ENCODE data around the gene JMJD8. TPM values are rescaled to one million over a fixed set of nuclear protein-coding genes. Genes with fewer than 3 reads are reported as not detected.
A peak's percentile ranks its signal among the peaks of the same experiment; 100 is the strongest.

Gene JMJD8
- total RNA-seq, 1 donor from 2014 or later: 52.2 TPM

GRCh38 chr16:671353-672131 lies 12.6 kb downstream of the JMJD8 start:
- DNase-seq (ENCODE audit: low spot score, unreplicated experiment): no peak
- Mint-ChIP-seq H3K9me3 (ENCODE audit: low read depth) (no peaks in the 10 kb centered on the region), H3K27ac (no peak overlapping the region), H3K4me3 (ENCODE audit: low read depth) (no peak overlapping the region), H3K4me1 (ENCODE audit: low read depth) (peaks cover 2% of the 10 kb centered on the region), H3K27me3 (peaks cover 4% of the 10 kb centered on the region), H3K36me3 (ENCODE audit: insufficient read depth) (no peaks in the 10 kb centered on the region)
- TF ChIP-seq CTCF (IDR thresholded peaks at IDR 0.05; ENCODE audit: unreplicated experiment): no peak

DNA sequence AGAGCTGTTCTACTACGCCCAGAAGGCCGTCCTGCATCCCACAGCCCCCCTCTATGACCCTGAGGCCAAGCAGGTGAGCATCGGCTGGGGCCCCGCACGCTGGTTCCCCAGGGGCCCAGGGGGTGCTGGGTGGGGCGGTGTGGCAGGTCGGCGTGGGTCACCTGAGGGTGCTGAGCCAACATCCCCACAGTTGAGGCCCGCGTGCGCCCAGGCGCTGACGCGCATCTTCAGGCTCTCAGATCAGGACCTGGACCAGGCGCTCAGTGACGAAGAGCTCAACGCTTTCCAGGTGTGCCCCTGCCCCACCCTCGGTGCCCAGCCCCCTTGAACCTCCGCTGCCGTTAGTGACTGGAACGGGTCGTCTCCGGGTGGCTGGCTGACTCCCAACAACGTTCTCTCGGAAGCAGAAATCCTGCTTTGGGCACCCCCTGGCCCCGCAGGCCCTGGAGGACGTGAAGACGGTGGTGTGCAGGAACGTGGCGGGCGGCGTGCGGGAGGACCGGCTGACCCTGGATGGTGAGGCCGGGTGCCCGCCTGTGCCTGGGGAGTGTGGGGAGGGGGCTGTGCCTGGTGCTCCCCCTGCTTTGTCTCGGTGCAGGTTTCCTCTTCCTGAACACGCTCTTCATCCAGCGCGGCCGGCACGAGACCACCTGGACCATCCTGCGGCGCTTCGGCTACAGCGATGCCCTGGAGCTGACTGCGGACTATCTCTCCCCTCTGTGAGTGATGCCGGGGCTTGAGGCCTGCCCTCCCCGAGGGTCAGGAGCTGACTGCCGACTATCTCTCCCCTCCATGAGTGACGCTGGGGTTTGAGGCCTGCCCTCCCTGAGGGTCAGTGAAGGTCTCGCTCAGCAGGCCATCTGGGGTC lies 13.4 kb downstream of the JMJD8 start:
- no peak overlapping the region for H3K27ac Mint-ChIP-seq
- H3K4me3 Mint-ChIP-seq (ENCODE audit: low read depth): no peak overlapping the region
- no peaks in the 10 kb centered on the region for H3K9me3 Mint-ChIP-seq (ENCODE audit: low read depth)
- peaks cover 2% of the 10 kb centered on the region for H3K4me1 Mint-ChIP-seq (ENCODE audit: low read depth)
- no peak for DNase-seq (ENCODE audit: low spot score, unreplicated experiment)
- no peaks in the 10 kb centered on the region for H3K36me3 Mint-ChIP-seq (ENCODE audit: insufficient read depth)
- TF ChIP-seq CTCF (IDR thresholded peaks at IDR 0.05; ENCODE audit: unreplicated experiment): no peak
- peaks cover 4% of the 10 kb centered on the region for H3K27me3 Mint-ChIP-seq

- no peaks in the 10 kb centered on the region for H3K36me3 Mint-ChIP-seq (ENCODE audit: insufficient read depth)
- H3K27ac Mint-ChIP-seq: no peak overlapping the region
- no peak for TF ChIP-seq CTCF (IDR thresholded peaks at IDR 0.05; ENCODE audit: unreplicated experiment)
- H3K4me3 Mint-ChIP-seq (ENCODE audit: low read depth): peak overlapping the region; percentile 60
- no peaks in the 10 kb centered on the region for H3K9me3 Mint-ChIP-seq (ENCODE audit: low read depth)
- peaks cover 2% of the 10 kb centered on the region for H3K4me1 Mint-ChIP-seq (ENCODE audit: low read depth)
- no peak for DNase-seq (ENCODE audit: low spot score, unreplicated experiment)
- no peaks in the 10 kb centered on the region for H3K27me3 Mint-ChIP-seq
These were observed 14.5 kb downstream of the JMJD8 start for GRCh38 chr16:669666-670065.

- no peak for TF ChIP-seq CTCF (IDR thresholded peaks at IDR 0.05; ENCODE audit: unreplicated experiment)
- H3K4me3 Mint-ChIP-seq (ENCODE audit: low read depth): peak overlapping the region; percentile 76
- no peak overlapping the region for H3K27ac Mint-ChIP-seq
- H3K9me3 Mint-ChIP-seq (ENCODE audit: low read depth): no peaks in the 10 kb centered on the region
- H3K36me3 Mint-ChIP-seq (ENCODE audit: insufficient read depth): no peaks in the 10 kb centered on the region
- H3K4me1 Mint-ChIP-seq (ENCODE audit: low read depth): peaks cover 2% of the 10 kb centered on the region
- DNase-seq (ENCODE audit: low spot score, unreplicated experiment): no peak
- H3K27me3 Mint-ChIP-seq: no peaks in the 10 kb centered on the region
These were observed 15.5 kb downstream of the JMJD8 start for GRCh38 chr16:668519-669171.

All from progenitor cell of endocrine pancreas (in vitro differentiated cells).